ENCODE measurements around the gene RAD51B.

The RAD51B gene

GRCh38 chr14:68154275-68154674, 334.7 kb downstream of the RAD51B start:
- TF ChIP-seq, protein P1, sequence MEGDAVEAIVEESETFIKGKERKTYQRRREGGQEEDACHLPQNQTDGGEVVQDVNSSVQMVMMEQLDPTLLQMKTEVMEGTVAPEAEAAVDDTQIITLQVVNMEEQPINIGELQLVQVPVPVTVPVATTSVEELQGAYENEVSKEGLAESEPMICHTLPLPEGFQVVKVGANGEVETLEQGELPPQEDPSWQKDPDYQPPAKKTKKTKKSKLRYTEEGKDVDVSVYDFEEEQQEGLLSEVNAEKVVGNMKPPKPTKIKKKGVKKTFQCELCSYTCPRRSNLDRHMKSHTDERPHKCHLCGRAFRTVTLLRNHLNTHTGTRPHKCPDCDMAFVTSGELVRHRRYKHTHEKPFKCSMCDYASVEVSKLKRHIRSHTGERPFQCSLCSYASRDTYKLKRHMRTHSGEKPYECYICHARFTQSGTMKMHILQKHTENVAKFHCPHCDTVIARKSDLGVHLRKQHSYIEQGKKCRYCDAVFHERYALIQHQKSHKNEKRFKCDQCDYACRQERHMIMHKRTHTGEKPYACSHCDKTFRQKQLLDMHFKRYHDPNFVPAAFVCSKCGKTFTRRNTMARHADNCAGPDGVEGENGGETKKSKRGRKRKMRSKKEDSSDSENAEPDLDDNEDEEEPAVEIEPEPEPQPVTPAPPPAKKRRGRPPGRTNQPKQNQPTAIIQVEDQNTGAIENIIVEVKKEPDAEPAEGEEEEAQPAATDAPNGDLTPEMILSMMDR (conservative IDR thresholded peaks at IDR 0.05; ENCODE audit: control insufficient read depth, insufficient read depth, low read depth, low read length): no peak
- DNase-seq (ENCODE audit: low read depth): no peak
- H3K4me3 ChIP-seq (ENCODE audit: control insufficient read depth, low read depth, low read length): no peak overlapping the region

GRCh38 chr14:68157971-68158371, 338.4 kb downstream of the RAD51B start:
- no peak overlapping the region for H3K4me3 ChIP-seq (ENCODE audit: control insufficient read depth, low read depth, low read length)

GRCh38 chr14:68158640-68159039, 339.1 kb downstream of the RAD51B start:
- TF ChIP-seq, protein P1 (conservative IDR thresholded peaks at IDR 0.05; ENCODE audit: control insufficient read depth, insufficient read depth, low read depth, low read length): no peak
- DNase-seq (ENCODE audit: low read depth): no peak
- no peak overlapping the region for H3K4me3 ChIP-seq (ENCODE audit: control insufficient read depth, low read depth, low read length)

More at GRCh38 chr14:68157971-68158371, 338.4 kb downstream of the RAD51B start:
- DNase-seq (ENCODE audit: low read depth): peak; percentile 44
- TF ChIP-seq, protein P1 (conservative IDR thresholded peaks at IDR 0.05; ENCODE audit: control insufficient read depth, insufficient read depth, low read depth, low read length): no peak

DNA sequence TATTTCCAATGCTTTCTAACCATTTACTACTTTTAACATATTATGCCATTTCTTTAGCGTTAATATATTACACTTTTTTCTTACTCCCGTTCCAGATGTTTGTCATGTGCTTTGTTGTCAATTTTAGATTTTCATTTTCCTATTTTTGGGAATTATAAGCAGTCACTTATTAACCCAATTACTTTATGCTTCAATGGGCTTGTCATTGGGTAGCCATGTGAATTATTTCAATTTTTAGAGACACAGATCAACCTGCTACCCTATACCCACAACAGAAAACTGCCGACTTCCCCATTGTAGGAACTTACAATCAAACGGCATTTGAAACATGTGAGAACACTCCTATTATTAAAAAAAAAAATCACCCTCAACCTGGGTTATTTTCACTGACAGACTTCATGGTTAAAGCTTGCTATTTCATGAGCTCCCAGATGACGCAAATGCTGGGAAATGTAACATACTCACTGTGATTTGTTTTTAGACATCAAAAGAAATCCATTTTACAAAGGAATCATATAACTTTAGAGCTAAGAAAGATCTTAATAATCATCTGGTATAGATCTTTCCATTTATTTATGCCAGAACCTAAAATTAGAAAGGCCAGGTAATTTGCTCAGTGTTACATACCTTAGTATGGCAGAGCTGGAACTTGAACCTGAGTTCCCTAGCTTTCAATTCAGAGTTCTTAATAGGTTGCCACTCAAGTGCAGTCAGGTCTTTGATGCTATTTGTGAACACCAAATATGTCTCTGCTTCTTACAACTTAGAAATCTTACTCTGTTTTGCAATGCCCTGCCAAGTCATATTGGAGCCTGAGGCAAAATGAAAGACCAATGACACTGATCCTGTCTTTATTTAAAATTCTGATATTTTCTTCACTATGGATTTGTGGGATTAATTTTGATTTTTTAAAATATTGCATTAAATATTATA, 340.4 kb downstream of the RAD51B start:
- H3K4me3 ChIP-seq (ENCODE audit: control insufficient read depth, low read depth, low read length): no peak overlapping the region
- DNase-seq (ENCODE audit: low read depth): no peak
- TF ChIP-seq, protein P1 (conservative IDR thresholded peaks at IDR 0.05; ENCODE audit: control insufficient read depth, insufficient read depth, low read depth, low read length): no peak

- no peak overlapping the region for H3K4me3 ChIP-seq (ENCODE audit: control insufficient read depth, low read depth, low read length)
- no peak for DNase-seq (ENCODE audit: low read depth)
- TF ChIP-seq, protein P1 (conservative IDR thresholded peaks at IDR 0.05; ENCODE audit: control insufficient read depth, insufficient read depth, low read depth, low read length): no peak
Measured at GRCh38 chr14:68160779-68161546, 341.4 kb downstream of the RAD51B start.

GRCh38 chr14:68162887-68163286, 343.3 kb downstream of the RAD51B start:
- TF ChIP-seq, protein P1 (conservative IDR thresholded peaks at IDR 0.05; ENCODE audit: control insufficient read depth, insufficient read depth, low read depth, low read length): no peak
- DNase-seq (ENCODE audit: low read depth): no peak
- no peak overlapping the region for H3K4me3 ChIP-seq (ENCODE audit: control insufficient read depth, low read depth, low read length)

Data from fibroblast of mammary gland (primary cell).